Esophagus squamous epithelium (tissue), 4 donors: ENCODE measurements around the gene RNF113B.

Experiments
- CTCF ChIP-seq, 6 experiments: fragments of 450-650 bp in 4 of 6; fragments of 200-600 bp in 2 of 6; sonication (generic) in 2 of 6; IDR thresholded peaks; one replicate each; pipeline ENCODE4 v1.5.1; 2016 to 2019; ENCODE audit warnings: antibody characterized with exemption in 6 of 6, mild to moderate bottlenecking in 4 of 6, moderate library complexity in 4 of 6
- POLR2A ChIP-seq, 4 donors: fragments of 450-650 bp; IDR thresholded peaks; one replicate each; pipeline ENCODE4 v1.6.1; 2017; ENCODE audit warnings: antibody characterized with exemption in 4 of 4, mild to moderate bottlenecking in 4 of 4, moderate library complexity in 3 of 4

GRCh38 chr13:98222081-98222554 lies 45.0 kb upstream of the RNF113B start:
- TF ChIP-seq CTCF (IDR thresholded peaks at IDR 0.05) (no peak), POLR2A (IDR thresholded peaks at IDR 0.05) (no peak)
